Activated T-cell treated with anti-CD3 and anti-CD28 coated beads, Interleukin-2, amount 50 U/mL, for 48 hours (primary cell): ENCODE measurements around the gene IQCM.
"Not testable (repeated sequence)": the region's sequence is repeated elsewhere in the genome, so short reads cannot be mapped to it uniquely, and the experiment has no call there.

Experiments
- DNase-seq, 2 experiments: peaks; one replicate each; pipeline ENCODE4 v3.0.0-alpha.2; 2020

IQCM gene

DNA sequence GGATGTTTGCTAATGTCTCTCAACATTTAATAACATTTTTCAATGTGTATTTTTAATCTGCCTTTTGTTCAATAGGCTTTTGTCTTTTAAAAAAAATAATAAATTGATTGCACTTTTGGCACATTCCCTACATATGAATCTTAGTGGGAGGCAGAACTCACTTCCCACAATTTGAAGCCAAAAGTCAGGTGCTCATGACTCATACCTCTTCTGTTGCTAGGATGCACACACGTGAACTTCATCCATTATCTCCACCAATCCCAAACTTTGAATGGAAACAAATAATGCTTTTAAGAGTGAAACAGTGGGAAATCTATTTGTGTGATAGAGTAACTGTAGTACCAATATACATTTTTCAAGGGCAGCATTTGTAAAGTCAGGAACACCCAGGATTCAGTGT, 260.5 kb downstream of the IQCM start:
- no peak for DNase-seq

- no peak for DNase-seq
Observed at GRCh38 chr4:149553959-149554520, 261.6 kb downstream of the IQCM start.

DNA sequence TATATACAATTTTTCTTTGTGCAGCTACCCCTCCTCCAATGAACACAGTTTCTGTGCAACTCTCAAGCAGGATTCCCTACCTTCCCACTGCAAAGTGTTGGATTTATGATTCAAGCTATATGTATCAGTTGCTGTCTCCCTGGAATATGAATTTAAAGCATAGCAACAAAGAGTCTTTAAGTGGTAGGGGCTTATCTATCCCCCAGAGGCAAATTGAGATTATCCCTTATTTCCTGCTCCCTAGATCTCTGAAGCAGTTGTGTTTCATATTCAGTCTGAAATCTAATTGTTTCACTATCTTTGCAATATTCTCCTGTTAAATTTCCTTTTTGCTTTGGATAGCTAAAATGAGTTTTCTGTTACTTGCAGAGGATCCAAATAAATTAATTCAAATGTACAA, 263.0 kb downstream of the IQCM start:
- DNase-seq: no peak

- no peak for DNase-seq
Observed at GRCh38 chr4:149549911-149550310, 265.7 kb downstream of the IQCM start.

DNA sequence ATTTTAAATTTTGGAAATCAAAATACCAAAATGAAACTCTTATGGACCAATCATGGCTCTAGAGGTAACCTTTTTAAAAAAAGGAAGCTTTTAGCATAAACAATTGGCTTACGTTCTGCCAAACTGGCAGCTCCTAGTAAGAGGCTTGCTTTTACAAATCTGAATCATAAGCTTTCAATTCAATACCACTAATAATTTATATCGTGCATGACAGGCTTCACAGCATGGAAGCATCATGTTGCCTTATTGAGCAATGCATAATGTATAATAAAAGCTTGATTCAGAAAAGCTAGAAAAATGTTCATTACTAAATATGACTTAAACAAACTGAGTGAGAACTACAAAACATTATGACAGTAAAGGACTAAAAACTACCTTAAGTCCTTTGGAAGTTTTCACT, 280.9 kb downstream of the IQCM start:
- no peak for DNase-seq

DNA sequence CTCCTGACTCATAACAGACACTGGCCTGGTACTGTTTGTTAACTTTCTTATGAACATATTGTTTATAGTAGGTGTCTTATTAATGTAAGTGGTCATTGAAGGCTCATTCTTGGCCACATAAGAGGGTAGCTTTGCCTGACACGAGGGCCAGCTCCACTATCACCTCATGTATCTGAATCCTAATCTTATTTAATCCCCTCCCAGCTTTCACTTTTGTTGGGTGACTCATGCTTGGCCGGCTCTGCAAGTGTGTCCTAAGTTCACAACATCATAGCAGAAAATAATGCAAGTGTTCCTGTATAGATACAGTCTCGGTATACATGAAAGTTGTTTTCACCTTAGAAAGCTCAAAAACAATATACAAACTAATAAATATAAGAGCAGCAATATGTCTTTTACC, 283.8 kb downstream of the IQCM start:
- DNase-seq: no peak

DNA sequence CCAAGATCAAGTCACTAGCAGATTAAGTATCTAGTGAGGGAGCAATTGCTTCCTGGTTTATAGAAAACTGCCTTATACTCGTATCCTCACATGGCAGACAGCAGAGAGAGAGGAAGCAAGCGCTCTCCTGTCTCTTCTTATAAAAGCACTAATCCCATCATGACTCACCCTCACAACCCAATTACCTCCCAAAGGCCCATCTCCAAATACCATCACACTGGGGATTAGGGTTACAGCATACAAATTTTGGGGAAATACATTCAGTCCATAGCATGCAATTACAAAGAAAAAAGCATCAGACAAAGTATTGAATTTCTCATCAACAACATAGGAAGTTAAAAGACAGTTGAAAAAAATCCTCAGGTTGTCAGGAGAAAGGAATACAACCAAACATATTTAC, 292.6 kb downstream of the IQCM start:
- DNase-seq: no peak

GRCh38 chr4:149521611-149522425, 293.8 kb downstream of the IQCM start:
- DNase-seq: no peak

- DNase-seq: no peak
Observed at GRCh38 chr4:149518471-149518870, 297.2 kb downstream of the IQCM start.

DNA sequence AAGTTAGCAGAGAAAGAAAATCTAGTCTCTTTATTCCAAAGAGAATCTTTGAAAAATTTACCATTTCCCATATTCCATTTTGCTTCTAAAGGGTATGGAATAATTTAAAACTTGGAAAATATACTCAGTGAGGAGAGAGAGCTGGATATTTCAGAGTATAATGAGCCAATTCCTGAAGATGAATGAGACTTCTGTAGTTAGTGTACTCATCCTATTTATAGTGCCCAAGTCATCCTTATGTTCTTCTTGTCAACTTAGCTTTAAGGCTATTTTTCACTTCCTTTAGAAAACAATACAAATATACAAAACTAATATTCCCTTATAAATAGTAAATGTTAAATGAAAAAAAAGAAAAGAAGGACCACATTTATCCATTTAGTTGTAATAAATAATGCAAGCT, 302.6 kb downstream of the IQCM start:
- no peak for DNase-seq

DNA sequence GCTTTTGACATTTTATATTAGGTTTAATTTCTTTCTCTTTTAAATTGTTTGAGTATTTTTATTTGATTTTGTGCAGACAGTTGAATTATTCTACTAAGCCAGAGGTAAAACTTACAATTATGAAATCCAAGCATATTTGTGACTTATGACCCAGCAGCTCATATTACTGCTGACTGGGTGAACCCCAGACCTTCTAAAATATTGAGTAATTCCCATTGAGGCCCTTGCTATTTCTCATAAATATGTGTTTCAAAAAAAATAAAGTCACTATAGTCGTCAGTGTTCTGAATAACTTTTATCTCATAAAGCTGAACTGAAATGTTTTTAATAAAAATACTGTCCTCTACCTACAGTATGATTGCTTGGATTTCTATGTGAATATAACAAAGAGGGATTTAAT, 303.1 kb downstream of the IQCM start:
- DNase-seq: no peak

- no peak for DNase-seq
Observed at GRCh38 chr4:149511558-149512298, 303.9 kb downstream of the IQCM start.

GRCh38 chr4:149507309-149507708, 308.3 kb downstream of the IQCM start:
- DNase-seq: not testable (repeated sequence)

DNA sequence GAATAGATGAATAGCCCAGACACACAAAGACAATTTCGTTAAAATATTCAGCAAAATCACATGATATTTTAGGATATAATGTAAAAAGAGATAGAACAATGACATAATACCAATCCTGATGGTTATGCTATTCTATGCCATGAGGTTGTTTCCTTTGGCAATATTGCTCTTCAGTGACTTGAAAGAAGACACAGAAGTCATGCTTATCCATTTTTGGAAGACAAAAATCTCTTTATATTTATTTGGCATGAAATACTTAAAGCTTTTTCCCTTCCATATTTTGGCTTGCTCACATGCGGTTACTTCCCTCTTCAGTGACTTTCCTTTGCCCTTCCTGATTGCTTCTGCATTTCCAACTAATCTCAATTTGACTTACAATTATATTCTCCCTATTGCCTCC, 314.8 kb downstream of the IQCM start:
- DNase-seq: no peak

DNA sequence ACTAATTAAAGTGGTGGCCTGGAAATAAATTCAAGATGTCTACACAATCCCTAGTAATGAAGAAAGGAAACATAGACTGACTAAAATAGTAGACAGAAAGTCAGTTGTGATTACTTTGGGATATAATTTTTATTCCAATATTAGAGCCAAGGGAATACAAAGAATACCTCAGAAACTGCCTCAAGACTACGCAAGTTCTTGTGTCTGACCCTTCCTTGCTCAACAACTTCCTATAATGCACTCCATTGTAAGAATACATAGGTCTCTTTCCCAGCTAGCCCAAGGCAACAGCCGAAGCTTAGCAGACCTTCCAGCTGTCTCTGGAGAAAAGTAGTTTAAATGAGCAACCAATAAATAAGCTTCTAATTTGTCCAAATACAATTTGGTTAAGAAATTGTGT, 315.9 kb downstream of the IQCM start:
- no peak for DNase-seq

GRCh38 chr4:149498246-149498645, 317.4 kb downstream of the IQCM start:
- DNase-seq: no peak

- DNase-seq: no peak
Observed at GRCh38 chr4:149493492-149493891, 322.2 kb downstream of the IQCM start.

- DNase-seq: no peak
Observed at GRCh38 chr4:149489321-149489720, 326.3 kb downstream of the IQCM start.

DNA sequence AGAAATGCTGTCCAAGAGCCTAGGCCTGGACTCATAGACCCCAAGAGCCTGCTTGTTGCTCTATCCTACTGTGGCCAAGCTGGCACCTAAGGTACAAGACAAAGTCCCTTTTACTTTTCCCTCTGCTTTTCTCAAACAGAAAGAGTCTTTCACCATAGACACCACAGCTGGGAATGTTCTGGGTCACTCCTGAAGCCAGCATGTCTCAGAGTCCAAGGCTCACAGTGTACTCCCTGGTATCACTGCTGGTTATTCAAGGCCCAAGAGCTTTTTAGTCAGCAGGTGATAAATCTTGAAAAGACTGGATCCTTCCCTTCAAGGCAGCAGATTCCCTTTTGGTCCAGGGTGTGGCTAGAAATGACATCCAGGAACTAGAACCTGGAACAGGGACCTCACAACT, 328.8 kb downstream of the IQCM start:
- DNase-seq: no peak

GRCh38 chr4:149468669-149469068, 347.0 kb downstream of the IQCM start:
- DNase-seq: not testable (repeated sequence)

DNA sequence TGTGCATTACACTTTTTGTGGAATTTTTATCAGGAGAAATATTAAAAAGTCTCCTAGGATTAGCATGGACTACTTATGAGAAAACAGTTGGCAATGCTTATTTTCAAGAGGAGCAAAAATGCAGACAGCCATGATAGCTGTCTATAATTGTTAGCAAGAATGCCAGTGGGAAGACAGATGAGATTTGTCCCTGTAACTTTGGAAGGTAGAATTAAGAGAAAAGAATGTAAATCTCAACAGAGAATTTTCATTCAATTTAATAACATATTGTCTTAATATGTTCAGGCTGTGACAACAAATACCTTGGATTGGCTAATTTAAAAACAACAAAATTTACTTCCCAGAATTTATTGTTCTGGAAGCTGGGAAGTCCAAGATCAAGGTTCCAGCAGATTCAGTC, 349.2 kb downstream of the IQCM start:
- DNase-seq: no peak

GRCh38 chr4:149465955-149466354, 349.7 kb downstream of the IQCM start:
- no peak for DNase-seq

- DNase-seq: no peak
Observed at GRCh38 chr4:149443537-149443936, 372.1 kb downstream of the IQCM start.

DNA sequence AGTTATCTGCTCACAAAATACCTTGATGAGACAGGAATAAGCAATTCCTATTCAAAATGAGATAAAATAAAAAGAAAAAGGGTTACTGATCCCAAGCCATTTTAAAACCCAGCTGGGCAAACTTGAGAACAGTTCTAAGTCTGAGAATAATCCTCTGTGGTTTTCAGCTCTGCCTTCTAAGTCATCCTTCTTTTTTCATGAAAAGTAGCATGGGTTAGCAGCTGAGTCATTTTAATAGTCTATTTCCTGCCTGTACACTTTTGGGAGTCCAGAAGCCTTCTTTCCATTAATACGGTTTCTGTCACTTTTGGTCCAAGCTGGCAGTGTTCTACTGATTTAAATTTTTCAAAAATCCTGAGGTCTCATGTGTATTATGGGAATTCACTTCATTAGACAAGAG, 374.3 kb downstream of the IQCM start:
- no peak for DNase-seq
